Measurements from ENCODE around the gene S100A12.

Gene S100A12

DNA sequence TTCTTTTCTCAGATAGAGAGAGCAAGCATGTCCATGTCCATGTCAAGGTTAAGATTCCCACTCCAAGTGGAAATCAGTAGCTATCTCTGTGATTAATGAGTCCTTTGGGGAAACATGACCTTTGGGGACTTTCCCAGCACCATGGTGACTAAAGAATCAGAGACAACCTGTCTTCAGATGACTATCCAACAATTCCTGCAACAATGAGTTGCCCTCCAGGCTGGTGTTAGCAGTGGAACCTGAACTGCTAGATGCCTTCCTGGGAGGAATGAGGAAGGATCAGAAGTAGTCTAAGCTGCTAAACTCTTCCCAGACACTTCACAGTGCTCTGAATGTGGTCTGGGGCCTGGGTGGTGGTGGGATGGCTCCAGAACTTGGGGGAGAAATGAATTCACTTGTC, 11.3 kb downstream of the S100A12 start:
- H3K36me3 Mint-ChIP-seq = no peaks in the 10 kb centered on the region
- ATAC-seq (no peak), DNase-seq (ENCODE audit: low spot score in 2 of 2) (no peak)
- H3K4me1 Mint-ChIP-seq = no peaks in the 10 kb centered on the region
- no peak overlapping the region for H3K4me3 Mint-ChIP-seq
- no peaks in the 10 kb centered on the region for H3K9me3 Mint-ChIP-seq
- no peak overlapping the region for H3K27ac Mint-ChIP-seq

DNA sequence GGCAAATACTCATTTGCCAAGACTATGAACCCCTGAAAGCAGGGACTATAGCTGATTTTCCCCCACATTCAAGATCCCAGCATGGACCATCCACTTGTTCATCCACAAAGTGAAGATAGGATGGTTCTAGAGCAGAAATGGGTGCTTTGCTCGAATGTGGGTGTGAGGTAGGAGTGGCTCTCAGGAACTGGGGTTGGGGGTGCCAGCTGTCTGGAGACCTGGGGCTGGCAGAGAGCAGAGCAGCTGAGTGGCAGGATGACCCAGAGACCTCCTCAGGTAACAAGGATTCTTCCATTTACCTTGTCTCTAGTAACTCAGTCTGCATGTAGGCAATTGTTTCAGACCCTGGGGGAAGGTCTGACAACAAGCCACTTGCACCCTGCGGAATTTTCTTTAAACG, 11.8 kb downstream of the S100A12 start:
- no peaks in the 10 kb centered on the region for H3K9me3 Mint-ChIP-seq
- no peak for ATAC-seq
- no peak overlapping the region for H3K27ac Mint-ChIP-seq
- DNase-seq (ENCODE audit: low spot score in 2 of 2) = no peak
- H3K4me3 Mint-ChIP-seq = no peak overlapping the region
- H3K4me1 Mint-ChIP-seq = no peaks in the 10 kb centered on the region
- no peaks in the 10 kb centered on the region for H3K36me3 Mint-ChIP-seq

DNA sequence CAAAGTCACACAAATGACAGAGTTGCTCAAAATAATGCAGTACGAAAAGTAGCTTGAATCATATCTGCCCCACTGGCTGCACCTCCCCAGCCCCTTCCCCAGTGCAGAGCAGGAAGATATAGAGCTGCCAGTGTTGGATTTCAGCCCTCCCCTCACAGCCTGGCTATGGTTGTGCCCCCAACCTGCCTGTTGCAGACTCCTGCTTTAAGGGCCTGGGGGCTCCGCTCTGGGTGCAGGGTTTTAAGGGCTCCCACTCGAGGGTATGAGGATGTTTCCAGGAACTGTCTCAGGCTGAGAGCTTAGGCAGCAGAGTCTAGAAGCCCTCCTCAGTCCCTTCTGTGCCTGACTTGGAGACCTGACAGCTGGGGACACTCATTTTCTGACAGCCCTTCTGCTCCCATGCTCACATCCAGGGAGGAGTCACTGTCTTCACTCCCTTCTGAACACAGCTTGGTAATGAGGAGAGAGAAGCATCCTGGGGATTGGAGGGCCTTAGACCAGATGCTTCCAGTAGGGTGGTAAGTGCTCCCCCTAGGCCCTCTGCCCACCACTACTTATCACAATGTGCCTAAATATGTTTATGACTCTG, 13.1 kb downstream of the S100A12 start:
- no peak overlapping the region for H3K27ac Mint-ChIP-seq
- no peak overlapping the region for H3K4me3 Mint-ChIP-seq
- H3K9me3 Mint-ChIP-seq = no peaks in the 10 kb centered on the region
- no peaks in the 10 kb centered on the region for H3K36me3 Mint-ChIP-seq
- ATAC-seq (no peak), DNase-seq (ENCODE audit: low spot score in 2 of 2) (no peak)
- H3K4me1 Mint-ChIP-seq = peaks cover 10% of the 10 kb centered on the region

GRCh38 chr1:153361480-153362109, 13.8 kb downstream of the S100A12 start:
- no peaks in the 10 kb centered on the region for H3K36me3 Mint-ChIP-seq
- no peaks in the 10 kb centered on the region for H3K9me3 Mint-ChIP-seq
- ATAC-seq (no peak), DNase-seq (ENCODE audit: low spot score in 2 of 2) (no peak)
- H3K4me1 Mint-ChIP-seq = peaks cover 10% of the 10 kb centered on the region
- no peak overlapping the region for H3K4me3 Mint-ChIP-seq
- H3K27ac Mint-ChIP-seq = no peak overlapping the region

DNA sequence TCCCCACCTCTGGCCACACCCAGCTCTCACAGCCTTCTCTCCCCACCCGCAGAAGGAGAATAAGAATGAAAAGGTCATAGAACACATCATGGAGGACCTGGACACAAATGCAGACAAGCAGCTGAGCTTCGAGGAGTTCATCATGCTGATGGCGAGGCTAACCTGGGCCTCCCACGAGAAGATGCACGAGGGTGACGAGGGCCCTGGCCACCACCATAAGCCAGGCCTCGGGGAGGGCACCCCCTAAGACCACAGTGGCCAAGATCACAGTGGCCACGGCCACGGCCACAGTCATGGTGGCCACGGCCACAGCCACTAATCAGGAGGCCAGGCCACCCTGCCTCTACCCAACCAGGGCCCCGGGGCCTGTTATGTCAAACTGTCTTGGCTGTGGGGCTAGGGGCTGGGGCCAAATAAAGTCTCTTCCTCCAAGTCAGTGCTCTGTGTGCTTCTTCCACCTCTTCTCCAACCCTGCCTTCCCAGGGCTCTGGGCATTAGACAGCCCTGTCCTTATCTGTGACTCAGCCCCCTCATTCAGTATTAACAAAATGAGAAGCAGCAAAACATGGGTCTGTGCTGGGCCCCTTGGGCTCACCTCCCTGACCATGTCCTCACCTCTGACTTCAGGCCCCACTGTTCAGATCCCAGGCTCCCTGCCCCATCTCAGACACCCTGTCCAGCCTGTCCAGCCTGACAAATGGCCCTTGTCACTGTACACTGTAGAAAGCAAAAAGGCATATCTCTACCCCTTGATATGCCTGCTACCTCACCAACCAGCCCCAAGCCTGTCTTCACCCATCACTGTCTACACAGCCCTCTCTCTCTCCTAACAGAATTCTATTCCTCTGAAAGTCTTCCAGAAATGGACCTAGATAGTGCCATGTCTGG, 14.6 kb downstream of the S100A12 start:
- Mint-ChIP-seq H3K4me1 (peaks cover 10% of the 10 kb centered on the region), H3K27ac (no peak overlapping the region), H3K36me3 (no peaks in the 10 kb centered on the region), H3K4me3 (no peak overlapping the region), H3K9me3 (no peaks in the 10 kb centered on the region)
- DNase-seq (ENCODE audit: low spot score in 2 of 2) = no peak
- peak; percentile 8 for ATAC-seq

DNA sequence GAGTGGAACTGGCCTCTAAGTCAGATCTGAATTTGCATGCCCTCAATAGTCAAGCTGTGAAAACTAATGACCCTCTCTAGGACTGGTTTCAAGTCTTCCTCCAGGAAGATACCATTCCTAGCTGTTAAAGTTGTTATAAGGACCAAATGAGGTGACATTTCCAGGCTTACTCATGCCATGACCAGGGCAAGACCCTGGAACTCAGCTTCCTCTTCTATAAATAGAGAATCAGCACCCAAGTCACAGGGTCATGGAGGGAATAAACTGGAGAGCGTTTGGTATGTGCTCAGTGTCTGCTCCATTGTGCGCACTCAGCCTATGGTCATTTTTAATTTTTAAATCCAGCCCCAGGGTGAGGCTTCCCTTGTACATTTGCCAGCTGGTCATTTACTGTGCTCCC, 15.2 kb downstream of the S100A12 start:
- H3K36me3 Mint-ChIP-seq = no peaks in the 10 kb centered on the region

GRCh38 chr1:153359241-153359640, 16.2 kb downstream of the S100A12 start:
- H3K4me1 Mint-ChIP-seq = peaks cover 10% of the 10 kb centered on the region
- H3K9me3 Mint-ChIP-seq = no peaks in the 10 kb centered on the region
- H3K4me3 Mint-ChIP-seq = no peak overlapping the region
- H3K27ac Mint-ChIP-seq = no peak overlapping the region
- no peaks in the 10 kb centered on the region for H3K36me3 Mint-ChIP-seq
- DNase-seq (ENCODE audit: low spot score in 2 of 2) (no peak), ATAC-seq (no peak)

More for the DNA sequence above, 15.2 kb downstream of the S100A12 start:
- H3K4me1 Mint-ChIP-seq = peaks cover 10% of the 10 kb centered on the region
- no peaks in the 10 kb centered on the region for H3K9me3 Mint-ChIP-seq
- H3K27ac Mint-ChIP-seq = no peak overlapping the region
- H3K4me3 Mint-ChIP-seq = no peak overlapping the region
- DNase-seq (ENCODE audit: low spot score in 2 of 2) (no peak), ATAC-seq (no peak)

DNA sequence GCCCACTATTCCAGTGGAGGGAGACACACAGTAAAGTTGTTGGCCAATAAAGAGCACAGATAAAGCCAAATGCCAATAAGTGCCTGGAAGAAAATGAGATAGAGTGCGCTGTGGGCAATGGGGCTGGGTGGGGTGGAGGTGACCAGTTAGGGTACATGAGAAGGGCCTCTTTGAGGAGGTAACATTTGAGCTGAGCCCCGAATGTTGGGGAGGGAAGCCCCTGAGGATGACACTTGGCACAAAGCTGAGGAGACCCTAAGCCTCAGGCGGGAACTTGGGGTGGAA, 16.8 kb downstream of the S100A12 start:
- peaks cover 10% of the 10 kb centered on the region for H3K4me1 Mint-ChIP-seq
- no peak overlapping the region for H3K4me3 Mint-ChIP-seq

DNA sequence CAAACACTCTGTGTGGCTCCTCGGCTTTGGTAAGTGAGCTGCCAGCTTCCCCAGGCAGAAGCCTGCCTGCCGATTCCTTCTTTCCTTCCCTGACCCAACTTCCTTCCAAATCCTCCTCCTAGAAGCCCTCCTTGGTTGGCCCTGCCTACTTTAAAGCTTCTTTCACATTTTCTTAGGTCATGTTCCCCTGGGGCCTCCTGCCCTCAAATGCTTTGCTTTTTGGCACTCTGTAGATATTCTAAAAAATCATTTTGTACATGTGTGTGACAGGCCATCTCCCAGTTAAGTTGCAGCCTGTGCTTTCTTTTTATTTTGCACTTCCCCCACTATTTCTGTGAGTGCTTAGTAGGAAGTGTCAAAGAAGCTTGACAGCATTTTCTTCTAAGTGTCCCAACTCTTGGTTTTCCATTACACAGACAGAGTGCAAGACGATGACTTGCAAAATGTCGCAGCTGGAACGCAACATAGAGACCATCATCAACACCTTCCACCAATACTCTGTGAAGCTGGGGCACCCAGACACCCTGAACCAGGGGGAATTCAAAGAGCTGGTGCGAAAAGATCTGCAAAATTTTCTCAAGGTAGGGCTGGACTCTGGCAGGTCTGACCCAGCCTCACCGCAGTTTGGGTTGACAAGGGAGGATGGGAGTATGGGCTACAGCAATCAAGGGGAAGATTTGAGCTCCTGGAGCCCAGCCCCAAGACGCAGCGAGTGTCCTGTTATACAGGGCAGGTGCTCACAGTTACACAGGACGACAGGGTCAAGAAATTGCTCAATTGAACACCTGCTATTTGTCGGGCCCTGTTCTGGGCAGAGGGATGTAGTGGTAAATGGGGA, 17.3 kb downstream of the S100A12 start, which contains the start of gene S100A9:
Gene S100A9 (plus strand): TSS at position 2 of the 838 bp plus-strand sequence. CDS start 430 bp downstream, at position 432.
- ATAC-seq (no peak), DNase-seq (ENCODE audit: low spot score in 2 of 2) (peak in 1 of 2 donors; percentile 29)
- Mint-ChIP-seq H3K4me1 (peaks cover 10% of the 10 kb centered on the region), H3K27ac (peak within 1 kb of the TSS; percentile 36), H3K9me3 (no peaks in the 10 kb centered on the region), H3K4me3 (no peak within 1 kb of the TSS), H3K36me3 (no peaks in the 10 kb centered on the region)

More for the DNA sequence above, 16.8 kb downstream of the S100A12 start:
- ATAC-seq (no peak), DNase-seq (ENCODE audit: low spot score in 2 of 2) (no peak)
- Mint-ChIP-seq H3K9me3 (no peaks in the 10 kb centered on the region), H3K36me3 (no peaks in the 10 kb centered on the region), H3K27ac (no peak overlapping the region)

GRCh38 chr1:153357076-153357852, 18.2 kb downstream of the S100A12 start:
- H3K4me3 Mint-ChIP-seq = no peak overlapping the region
- no peaks in the 10 kb centered on the region for H3K36me3 Mint-ChIP-seq
- DNase-seq (ENCODE audit: low spot score in 2 of 2) = no peak
- ATAC-seq = no peak
- H3K9me3 Mint-ChIP-seq = no peaks in the 10 kb centered on the region
- peaks cover 10% of the 10 kb centered on the region for H3K4me1 Mint-ChIP-seq
- H3K27ac Mint-ChIP-seq = no peak overlapping the region

DNA sequence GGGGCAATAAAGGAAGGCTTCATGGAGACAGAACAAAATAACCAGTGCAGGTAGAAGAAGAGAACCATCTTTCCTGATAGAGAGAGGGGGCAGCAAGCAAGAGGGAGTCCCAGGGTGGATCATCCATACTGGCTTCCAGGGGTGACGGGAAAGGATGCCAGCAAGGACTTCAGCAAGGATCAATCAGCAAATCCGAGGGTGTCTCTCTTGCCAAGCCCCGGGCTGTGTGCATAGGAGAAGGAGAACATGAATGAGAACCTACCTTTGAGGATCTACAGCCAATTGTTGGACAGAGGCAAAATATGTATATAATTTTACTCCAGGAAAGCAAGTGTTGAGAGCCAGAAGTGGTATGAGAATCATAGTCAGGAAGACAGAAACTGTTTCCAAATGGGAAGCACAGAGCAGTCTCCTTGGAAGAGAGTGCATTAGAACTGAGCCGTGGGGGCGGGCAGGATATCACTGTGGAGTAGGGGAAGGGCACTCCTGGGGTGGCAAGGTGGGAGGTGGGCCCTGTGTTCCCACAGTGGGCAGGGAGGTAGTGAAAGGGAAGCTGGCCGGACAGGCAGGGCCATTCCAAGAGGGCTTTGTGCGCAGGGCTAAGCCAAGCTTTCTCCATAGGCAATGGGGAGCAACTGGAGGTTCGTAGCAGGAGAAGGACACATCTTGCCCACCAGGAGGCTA, 18.9 kb downstream of the S100A12 start:
- H3K4me3 Mint-ChIP-seq = no peak overlapping the region
- H3K27ac Mint-ChIP-seq = no peak overlapping the region
- H3K36me3 Mint-ChIP-seq = no peaks in the 10 kb centered on the region
- H3K9me3 Mint-ChIP-seq = no peaks in the 10 kb centered on the region
- ATAC-seq (no peak), DNase-seq (ENCODE audit: low spot score in 2 of 2) (no peak)
- H3K4me1 Mint-ChIP-seq = peaks cover 10% of the 10 kb centered on the region

GRCh38 chr1:153355445-153356071, 19.9 kb downstream of the S100A12 start:
- peak; percentile 71 for ATAC-seq
- Mint-ChIP-seq H3K4me1 (peaks cover 10% of the 10 kb centered on the region), H3K9me3 (no peaks in the 10 kb centered on the region), H3K36me3 (no peaks in the 10 kb centered on the region), H3K4me3 (no peak overlapping the region), H3K27ac (no peak overlapping the region)
- no peak for DNase-seq (ENCODE audit: low spot score in 2 of 2)

- Mint-ChIP-seq H3K9me3 (no peaks in the 10 kb centered on the region), H3K36me3 (no peaks in the 10 kb centered on the region), H3K27ac (no peak overlapping the region), H3K4me1 (peaks cover 10% of the 10 kb centered on the region), H3K4me3 (no peak overlapping the region)
- DNase-seq (ENCODE audit: low spot score in 2 of 2) (no peak), ATAC-seq (no peak)
Measured at GRCh38 chr1:153354515-153355193, 20.8 kb downstream of the S100A12 start.

Data from stimulated activated effector memory CD8-positive, alpha-beta T cell treated with anti-CD3 and anti-CD28 coated beads, Interleukin-12 subunit alpha, Interleukin-12 subunit beta, amount 100 ng/mL, for 72 hours (primary cell).